HL-60 (cell line): ENCODE measurements around the gene COL25A1.

Source experiments
- DNase-seq, 2 experiments: peaks; one replicate each; pipeline ENCODE4 v3.0.0-alpha.2; 2010 to 2020; ENCODE audit warnings: low read depth in 1 of 2, low spot score in 1 of 2
- H3K27ac ChIP-seq: fragments of 250-450 bp; sonication (Bioruptor Pico); replicated peaks from 2 replicates; pipeline ENCODE4 v1.5.1; 2020; ENCODE audit warnings: mild to moderate bottlenecking, moderate library complexity
- H3K27me3 ChIP-seq: fragments of 250-450 bp; sonication (Bioruptor Pico); 2 replicates; pipeline ENCODE4 v1.5.1; 2021; ENCODE audit warnings: mild to moderate bottlenecking, moderate library complexity; ENCODE audit not compliant: insufficient read depth, poor library complexity, severe bottlenecking
- H3K4me3 ChIP-seq: replicated peaks from 2 replicates; pipeline ENCODE4 v1.5.1; 2011; ENCODE audit warnings: mild to moderate bottlenecking, control low read depth, low read length; ENCODE audit not compliant: insufficient read depth
- CTCF ChIP-seq: IDR thresholded peaks from one replicate; pipeline ENCODE4 v1.5.1; 2011; ENCODE audit warnings: low read length, control low read depth, inconsistent platforms; ENCODE audit not compliant: insufficient read depth
- GABPA ChIP-seq: IDR thresholded peaks from 2 replicates; pipeline ENCODE4 v1.6.1; 2012; ENCODE audit warnings: low read depth
- POLR2AphosphoS5 ChIP-seq: IDR thresholded peaks from 2 replicates; pipeline ENCODE4 v1.6.1; 2012; ENCODE audit warnings: low read depth
- REST ChIP-seq: IDR thresholded peaks from 2 replicates; pipeline ENCODE4 v1.6.1; 2012; ENCODE audit warnings: low read depth; ENCODE audit not compliant: insufficient replicate concordance
- SPI1 ChIP-seq: IDR thresholded peaks from 2 replicates; pipeline ENCODE4 v1.6.1; 2012; ENCODE audit warnings: low read depth, mild to moderate bottlenecking, borderline replicate concordance

The COL25A1 gene

GRCh38 chr4:108893468-108893867 lies 409.0 kb downstream of the COL25A1 start:
- TF ChIP-seq GABPA (no peak), POLR2AphosphoS5 (no peak), CTCF (no peak), SPI1 (no peak), REST (no peak)
- DNase-seq, result no peak
- no peaks in the 10 kb centered on the region for H3K27me3 ChIP-seq
- no peak overlapping the region for H3K4me3 ChIP-seq
- no peak overlapping the region for H3K27ac ChIP-seq

GRCh38 chr4:108891896-108892590 lies 410.4 kb downstream of the COL25A1 start:
- Histone ChIP-seq H3K4me3 (no peak overlapping the region), H3K27me3 (no peaks in the 10 kb centered on the region), H3K27ac (no peak overlapping the region)
- no peak for TF ChIP-seq GABPA
- no peak for TF ChIP-seq CTCF
- TF ChIP-seq POLR2AphosphoS5, result no peak
- no peak for TF ChIP-seq SPI1
- TF ChIP-seq REST, result no peak
- no peak for DNase-seq

- no peak for DNase-seq
- H3K27ac ChIP-seq, result no peak overlapping the region
- TF ChIP-seq GABPA (no peak), POLR2AphosphoS5 (no peak), SPI1 (no peak), CTCF (no peak), REST (no peak)
- no peak overlapping the region for H3K4me3 ChIP-seq
- no peaks in the 10 kb centered on the region for H3K27me3 ChIP-seq
Observed at GRCh38 chr4:108890484-108890881, 412.0 kb downstream of the COL25A1 start.
